Osteoblast (primary cell): ENCODE measurements around the gene COL7A1. TPM values are rescaled to one million over a fixed set of nuclear protein-coding genes. Genes with fewer than 3 reads are reported as not detected.

Experiments used
- DNase-seq: peaks from one replicate; pipeline ENCODE4 v3.0.0; 2011; ENCODE audit warnings: low spot score, mixed read lengths; ENCODE audit not compliant: insufficient read length; ENCODE audit errors: missing footprints
- H2AFZ ChIP-seq: 2 replicates; pipeline ENCODE4 v1.6.0; 2011; ENCODE audit warnings: mild to moderate bottlenecking, low read length
- H3K27ac ChIP-seq: 2 replicates; pipeline ENCODE4 v1.5.1; 2011; ENCODE audit warnings: mild to moderate bottlenecking, low read depth, low read length, moderate library complexity
- H3K27me3 ChIP-seq: 2 replicates; pipeline ENCODE4 v1.6.0; 2012; ENCODE audit warnings: mild to moderate bottlenecking, control low read depth, inconsistent platforms, low read length, moderate library complexity; ENCODE audit not compliant: insufficient read depth
- H3K36me3 ChIP-seq: 2 replicates; pipeline ENCODE4 v1.5.1; 2011; ENCODE audit warnings: mild to moderate bottlenecking, low read length, control low read depth, moderate library complexity; ENCODE audit not compliant: insufficient read depth
- H3K4me1 ChIP-seq: 2 replicates; pipeline ENCODE4 v1.5.1; 2011; ENCODE audit warnings: mild to moderate bottlenecking, low read length, control low read depth, moderate library complexity; ENCODE audit not compliant: insufficient read depth
- H3K4me2 ChIP-seq: 2 replicates; pipeline ENCODE4 v1.6.0; 2011; ENCODE audit warnings: mild to moderate bottlenecking, low read length; ENCODE audit not compliant: insufficient read depth
- H3K4me3 ChIP-seq: fragments of 200-600 bp; sonication (generic); 3 replicates; pipeline ENCODE4 v1.5.1; 2012; ENCODE audit warnings: mild to moderate bottlenecking, low read length, inconsistent platforms; ENCODE audit not compliant: insufficient read depth
- H3K79me2 ChIP-seq: 2 replicates; pipeline ENCODE4 v1.6.0; 2012; ENCODE audit warnings: mild to moderate bottlenecking, low read length, control low read depth, inconsistent platforms; ENCODE audit not compliant: insufficient read depth
- H3K9me3 ChIP-seq: 2 replicates; pipeline ENCODE4 v1.5.1; 2011; ENCODE audit warnings: low read depth, low read length, control low read depth
- H4K20me1 ChIP-seq: 2 replicates; pipeline ENCODE4 v1.6.0; 2012; ENCODE audit warnings: mild to moderate bottlenecking, low read length, control low read depth; ENCODE audit not compliant: insufficient read depth
- CTCF ChIP-seq: IDR thresholded peaks from 2 replicates; pipeline ENCODE4 v1.5.1; 2011; ENCODE audit warnings: mild to moderate bottlenecking, low read depth, low read length, moderate library complexity; ENCODE audit errors: extremely low read depth
- total RNA-seq: library from RNA; depleted of rRNA; stranded (reverse); fragments of >200 nt; gene quantifications from 2 replicates; pipeline ENCODE4 v1.2.3, GENCODE V29; 2012

COL7A1 gene
- total RNA-seq, 1 donor, result 21.4 TPM

- no peak for TF ChIP-seq CTCF
- Histone ChIP-seq H4K20me1 (peaks cover 4% of the 10 kb centered on the region), H3K4me1 (peaks cover 48% of the 10 kb centered on the region), H3K27me3 (no peaks in the 10 kb centered on the region), H3K79me2 (peaks cover 19% of the 10 kb centered on the region), H3K9me3 (no peaks in the 10 kb centered on the region), H3K4me2 (peak within 1 kb of the TSS; percentile 94), H3K4me3 (peak within 1 kb of the TSS; percentile 69), H2AFZ (peak within 1 kb of the TSS; percentile 79), H3K36me3 (no peaks in the 10 kb centered on the region), H3K27ac (peak within 1 kb of the TSS; percentile 7)
- peak; percentile 100 for DNase-seq
Observed at GRCh38 chr3:48556796-48557626, 38.1 kb downstream of the COL7A1 start, which contains the start of gene PFKFB4. PFKFB4 (minus strand) TSS chr3:48556803; CDS start chr3:48556777, 26 bp downstream.

GRCh38 chr3:48555949-48556795 is 39.0 kb downstream of the COL7A1 start:
- no peaks in the 10 kb centered on the region for H3K9me3 ChIP-seq
- peaks cover 42% of the 10 kb centered on the region for H3K4me1 ChIP-seq
- peak overlapping the region; percentile 41 for H2AFZ ChIP-seq
- H3K27me3 ChIP-seq, result no peaks in the 10 kb centered on the region
- no peak for TF ChIP-seq CTCF
- H3K27ac ChIP-seq, result no peak overlapping the region
- DNase-seq, result peak; percentile 66
- peaks cover 4% of the 10 kb centered on the region for H4K20me1 ChIP-seq
- peak overlapping the region; percentile 69 for H3K4me3 ChIP-seq
- peaks cover 19% of the 10 kb centered on the region for H3K79me2 ChIP-seq
- H3K36me3 ChIP-seq, result no peaks in the 10 kb centered on the region
- H3K4me2 ChIP-seq, result peak overlapping the region; percentile 94

GRCh38 chr3:48555231-48555948 is 39.7 kb downstream of the COL7A1 start:
- Histone ChIP-seq H2AFZ (peak overlapping the region; percentile 25), H3K9me3 (no peaks in the 10 kb centered on the region), H3K4me1 (peaks cover 34% of the 10 kb centered on the region), H4K20me1 (peaks cover 4% of the 10 kb centered on the region), H3K27me3 (no peaks in the 10 kb centered on the region), H3K4me3 (no peak overlapping the region), H3K27ac (no peak overlapping the region), H3K4me2 (no peak overlapping the region), H3K79me2 (peaks cover 19% of the 10 kb centered on the region), H3K36me3 (no peaks in the 10 kb centered on the region)
- DNase-seq, result peak; percentile 52
- no peak for TF ChIP-seq CTCF
